ENCODE measurements around the gene SFN.

The SFN gene

DNA sequence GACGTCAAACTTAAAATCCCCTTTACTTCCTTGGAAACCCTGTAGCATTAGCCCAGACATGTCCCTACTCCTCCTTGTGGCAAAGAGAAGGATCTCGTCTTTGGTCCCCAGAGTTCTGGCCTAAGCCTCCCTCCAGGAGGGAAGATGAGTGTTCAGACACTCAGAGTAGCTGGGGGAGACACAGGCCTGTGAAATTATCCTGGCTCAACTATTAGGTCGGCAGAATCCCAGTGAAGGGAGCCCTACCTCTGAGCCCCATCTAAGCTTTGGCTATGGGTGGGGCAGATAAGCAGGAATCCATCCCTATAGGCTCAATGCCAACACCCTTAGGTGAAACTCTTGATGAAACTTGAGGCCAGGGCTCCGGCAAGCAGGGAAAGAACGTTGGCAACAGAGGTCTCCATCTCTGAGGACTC, 1.7 kb upstream of the SFN start:
- peaks cover 5% of the 10 kb centered on the region; the same call in 1 of the 2 replicates for H3K79me2 ChIP-seq (ENCODE audit: insufficient read depth, low read length)
- TF ChIP-seq, protein P1, sequence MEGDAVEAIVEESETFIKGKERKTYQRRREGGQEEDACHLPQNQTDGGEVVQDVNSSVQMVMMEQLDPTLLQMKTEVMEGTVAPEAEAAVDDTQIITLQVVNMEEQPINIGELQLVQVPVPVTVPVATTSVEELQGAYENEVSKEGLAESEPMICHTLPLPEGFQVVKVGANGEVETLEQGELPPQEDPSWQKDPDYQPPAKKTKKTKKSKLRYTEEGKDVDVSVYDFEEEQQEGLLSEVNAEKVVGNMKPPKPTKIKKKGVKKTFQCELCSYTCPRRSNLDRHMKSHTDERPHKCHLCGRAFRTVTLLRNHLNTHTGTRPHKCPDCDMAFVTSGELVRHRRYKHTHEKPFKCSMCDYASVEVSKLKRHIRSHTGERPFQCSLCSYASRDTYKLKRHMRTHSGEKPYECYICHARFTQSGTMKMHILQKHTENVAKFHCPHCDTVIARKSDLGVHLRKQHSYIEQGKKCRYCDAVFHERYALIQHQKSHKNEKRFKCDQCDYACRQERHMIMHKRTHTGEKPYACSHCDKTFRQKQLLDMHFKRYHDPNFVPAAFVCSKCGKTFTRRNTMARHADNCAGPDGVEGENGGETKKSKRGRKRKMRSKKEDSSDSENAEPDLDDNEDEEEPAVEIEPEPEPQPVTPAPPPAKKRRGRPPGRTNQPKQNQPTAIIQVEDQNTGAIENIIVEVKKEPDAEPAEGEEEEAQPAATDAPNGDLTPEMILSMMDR (conservative IDR thresholded peaks at IDR 0.05; ENCODE audit: low read length): 0 out of 2 replicates have a peak, but pooled peaks have one; percentile 13
- TF ChIP-seq EZH2phosphoT487 (IDR thresholded peaks at IDR 0.05; ENCODE audit: borderline replicate concordance): no peak
- no peak overlapping the region for H2AFZ ChIP-seq (ENCODE audit: low read length)
- no peaks in the 10 kb centered on the region for H3K9me3 ChIP-seq (ENCODE audit: insufficient read depth, low read depth, low read length)
- no peak overlapping the region for H3K4me2 ChIP-seq (ENCODE audit: low read depth, low read length, poor library complexity, severe bottlenecking)
- no peak overlapping the region for H3K4me3 ChIP-seq (ENCODE audit: low read length, poor library complexity, severe bottlenecking)
- no peaks in the 10 kb centered on the region for H3K9me2 ChIP-seq (replicated peaks; ENCODE audit: low read depth, low read length)
- H3K27me3 ChIP-seq (ENCODE audit: insufficient read depth, low read length, poor library complexity, severe bottlenecking): no peaks in the 10 kb centered on the region
- H3K36me3 ChIP-seq (ENCODE audit: insufficient read depth, low read length): peaks cover 5% of the 10 kb centered on the region; the same call in 1 of the 2 replicates
- H3K9ac ChIP-seq (ENCODE audit: low read depth, low read length, poor library complexity, severe bottlenecking): no peak overlapping the region
- no peaks in the 10 kb centered on the region for H3F3A ChIP-seq (ENCODE audit: low read depth)
- H4K20me1 ChIP-seq (ENCODE audit: insufficient read depth, low read length, poor library complexity, severe bottlenecking): no peaks in the 10 kb centered on the region
- peaks cover 5% of the 10 kb centered on the region for H3K4me1 ChIP-seq (ENCODE audit: insufficient read depth, low read length, poor library complexity, severe bottlenecking)

DNA sequence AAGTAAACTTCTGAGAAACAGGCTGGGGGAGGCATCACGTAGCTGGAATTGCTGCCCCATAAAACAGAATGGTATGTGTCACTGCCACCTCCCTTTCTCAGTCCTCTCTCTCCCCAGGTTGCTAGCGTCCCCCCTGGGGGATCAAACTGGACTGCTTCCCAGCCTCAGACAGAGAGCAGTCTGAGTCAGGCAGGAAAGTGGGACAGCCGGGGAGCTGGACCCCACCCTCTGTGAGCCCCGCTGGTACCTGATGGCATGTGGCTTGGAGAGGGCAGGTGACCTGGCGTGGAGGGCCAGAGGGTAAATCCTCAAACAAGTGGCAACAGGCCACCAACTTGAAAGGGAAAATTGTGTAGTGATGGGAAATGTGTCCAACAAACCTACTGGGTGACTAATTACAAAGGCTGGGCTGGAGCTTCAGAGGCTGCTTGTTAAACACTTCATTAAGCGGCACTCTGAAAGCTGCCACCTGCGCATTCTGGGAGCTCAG, 1.0 kb upstream of the SFN start:
- no peak for TF ChIP-seq EZH2phosphoT487 (IDR thresholded peaks at IDR 0.05; ENCODE audit: borderline replicate concordance)
- TF ChIP-seq, protein P1 (conservative IDR thresholded peaks at IDR 0.05; ENCODE audit: low read length): no peak
- Histone ChIP-seq H3K4me2 (ENCODE audit: low read depth, low read length, poor library complexity, severe bottlenecking) (no peak overlapping the region), H3K9me3 (ENCODE audit: insufficient read depth, low read depth, low read length) (no peaks in the 10 kb centered on the region), H3K79me2 (ENCODE audit: insufficient read depth, low read length) (peaks cover 5% of the 10 kb centered on the region; the same call in 1 of the 2 replicates), H3K36me3 (ENCODE audit: insufficient read depth, low read length) (no peaks in the 10 kb centered on the region), H4K20me1 (ENCODE audit: insufficient read depth, low read length, poor library complexity, severe bottlenecking) (no peaks in the 10 kb centered on the region), H2AFZ (ENCODE audit: low read length) (no peak overlapping the region), H3K4me3 (ENCODE audit: low read length, poor library complexity, severe bottlenecking) (no peak overlapping the region), H3K9ac (ENCODE audit: low read depth, low read length, poor library complexity, severe bottlenecking) (no peak overlapping the region), H3K9me2 (replicated peaks; ENCODE audit: low read depth, low read length) (no peaks in the 10 kb centered on the region), H3F3A (ENCODE audit: low read depth) (no peaks in the 10 kb centered on the region), H3K27me3 (ENCODE audit: insufficient read depth, low read length, poor library complexity, severe bottlenecking) (no peaks in the 10 kb centered on the region), H3K4me1 (ENCODE audit: insufficient read depth, low read length, poor library complexity, severe bottlenecking) (peaks cover 5% of the 10 kb centered on the region)

DNA sequence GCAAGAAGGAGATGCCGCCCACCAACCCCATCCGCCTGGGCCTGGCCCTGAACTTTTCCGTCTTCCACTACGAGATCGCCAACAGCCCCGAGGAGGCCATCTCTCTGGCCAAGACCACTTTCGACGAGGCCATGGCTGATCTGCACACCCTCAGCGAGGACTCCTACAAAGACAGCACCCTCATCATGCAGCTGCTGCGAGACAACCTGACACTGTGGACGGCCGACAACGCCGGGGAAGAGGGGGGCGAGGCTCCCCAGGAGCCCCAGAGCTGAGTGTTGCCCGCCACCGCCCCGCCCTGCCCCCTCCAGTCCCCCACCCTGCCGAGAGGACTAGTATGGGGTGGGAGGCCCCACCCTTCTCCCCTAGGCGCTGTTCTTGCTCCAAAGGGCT, 732 bp downstream of the SFN start:
- peak overlapping the region; percentile 99 for H3K9ac ChIP-seq (ENCODE audit: low read depth, low read length, poor library complexity, severe bottlenecking)

More for the DNA sequence above, 732 bp downstream of the SFN start:
- Histone ChIP-seq H3F3A (ENCODE audit: low read depth) (no peaks in the 10 kb centered on the region), H3K4me2 (ENCODE audit: low read depth, low read length, poor library complexity, severe bottlenecking) (peak overlapping the region; percentile 87), H3K36me3 (ENCODE audit: insufficient read depth, low read length) (no peaks in the 10 kb centered on the region), H2AFZ (ENCODE audit: low read length) (no peak overlapping the region), H3K27me3 (ENCODE audit: insufficient read depth, low read length, poor library complexity, severe bottlenecking) (no peaks in the 10 kb centered on the region), H4K20me1 (ENCODE audit: insufficient read depth, low read length, poor library complexity, severe bottlenecking) (no peaks in the 10 kb centered on the region), H3K79me2 (ENCODE audit: insufficient read depth, low read length) (peaks cover 5% of the 10 kb centered on the region; the same call in 1 of the 2 replicates), H3K9me3 (ENCODE audit: insufficient read depth, low read depth, low read length) (no peaks in the 10 kb centered on the region), H3K9me2 (replicated peaks; ENCODE audit: low read depth, low read length) (no peaks in the 10 kb centered on the region), H3K4me3 (ENCODE audit: low read length, poor library complexity, severe bottlenecking) (peak overlapping the region; percentile 89), H3K4me1 (ENCODE audit: insufficient read depth, low read length, poor library complexity, severe bottlenecking) (peaks cover 9% of the 10 kb centered on the region)
- TF ChIP-seq, protein P1 (conservative IDR thresholded peaks at IDR 0.05; ENCODE audit: low read length): no peak
- no peak for TF ChIP-seq EZH2phosphoT487 (IDR thresholded peaks at IDR 0.05; ENCODE audit: borderline replicate concordance)

Measured in Loucy (cell line).